ENCODE results near the gene BICDL2. TPM values are rescaled to one million over a fixed set of nuclear protein-coding genes. Genes with fewer than 3 reads are reported as not detected.

BICDL2 gene
- total and polyA plus RNA-seq, 4 experiments from 2014 or later = not detected

DNA sequence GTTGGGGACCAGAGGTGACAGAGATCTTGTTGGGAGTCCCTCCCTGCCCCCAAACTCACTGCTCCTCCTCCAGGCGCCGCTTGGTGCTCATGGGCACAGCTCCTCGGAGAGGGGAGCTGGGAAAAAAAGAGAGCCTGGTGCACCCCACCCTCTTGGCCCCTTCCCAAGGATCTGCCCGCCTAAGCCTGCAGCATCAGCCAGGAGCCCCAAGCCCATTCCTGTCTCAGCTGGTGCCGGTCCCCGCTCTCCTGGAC lies 13.4 kb downstream of the BICDL2 start:
- CTCF ChIA-PET (ENCODE audit: partially characterized antibody) = interaction anchor here (0.9 to 18.6 kb wide), 7 partner anchors 8 to 148 kb away, joined by 3 to 444 read pairs (median 4); partner anchors contain the start of gene CLDN9
- Histone ChIP-seq H3K9me3 (ENCODE audit: control insufficient read depth in 1 of 2, low read length in 2 of 2) (no peaks in the 10 kb centered on the region), H3K4me1 (ENCODE audit: insufficient read depth, low read length) (peaks cover 50% of the 10 kb centered on the region), H3K4me3 (ENCODE audit: low read length in 2 of 2) (peak overlapping the region; percentile 38 to 85), H3K27ac (ENCODE audit: low read depth, low read length) (peak overlapping the region; percentile 90), H3K36me3 (ENCODE audit: insufficient read depth, low read length) (peaks cover 20% of the 10 kb centered on the region), H3K27me3 (ENCODE audit: insufficient read depth, low read length) (no peaks in the 10 kb centered on the region)
- POLR2A ChIA-PET (ENCODE audit: partially characterized antibody) = interaction anchor here (0.6 to 5.9 kb wide), 9 partner anchors 7 to 127 kb away, joined by 3 to 89 read pairs (median 7); partner anchors contain the start of genes MMP25, PKMYT1 and ZNF213
- peaks cover 21 to 68% (median 44%) of the 10 kb centered on the region in 4 donors for H3K4me1 Mint-ChIP-seq
- peaks cover 3 to 22% of the 10 kb centered on the region in 2 donors for H3K36me3 Mint-ChIP-seq
- H3K4me3 Mint-ChIP-seq = peak overlapping the region; percentile 87 to 97 (median 93)
- H3K27me3 Mint-ChIP-seq = peaks cover 0 to 2% of the 10 kb centered on the region in 2 donors
- no peaks in the 10 kb centered on the region for H3K9me3 Mint-ChIP-seq
- H3K27ac Mint-ChIP-seq = peak overlapping the region; percentile 92 to 99 (median 98)
- no peak for DNase-seq
- intact Hi-C loops (cut with micrococcal nuclease) = loop anchor here (10.0 kb wide), 1 partner anchor 119 kb away; no protein-coding TSS in a partner anchor

DNA sequence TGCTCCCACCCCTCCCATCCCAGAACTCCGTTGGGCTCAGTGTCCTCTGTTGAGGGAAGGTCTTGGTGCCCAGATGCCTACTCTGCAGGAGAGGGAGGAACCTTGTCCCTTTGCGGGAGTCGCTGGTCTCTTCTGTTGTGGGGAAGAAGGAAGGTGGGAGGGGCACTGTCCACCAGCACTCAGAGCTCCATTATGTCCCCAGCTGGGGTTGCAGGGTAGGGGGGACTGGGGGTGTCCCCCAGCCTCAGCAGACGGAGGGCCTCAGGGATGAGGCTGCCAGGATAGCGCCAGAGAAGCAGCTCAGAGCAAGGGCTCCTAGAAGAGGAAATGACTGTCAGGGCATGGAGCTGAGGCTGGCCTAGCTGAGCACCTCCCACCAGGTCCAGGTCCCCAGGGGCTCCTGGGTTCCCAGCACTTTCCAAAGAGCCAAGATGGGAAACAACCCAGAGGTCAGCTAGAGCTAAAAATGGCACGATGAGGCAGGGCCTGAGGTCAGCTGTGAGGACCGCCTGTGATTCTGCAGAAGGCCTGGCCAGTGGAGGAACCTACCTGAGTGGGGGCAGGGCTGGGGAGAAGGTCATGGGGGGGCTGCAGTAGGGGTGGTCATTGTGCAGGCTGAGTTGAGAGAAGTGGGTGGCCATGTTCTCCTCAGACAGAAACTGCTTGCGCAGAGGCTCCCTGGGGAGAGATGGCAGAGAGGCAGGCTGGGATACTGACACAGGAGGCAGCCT lies 13.9 kb downstream of the BICDL2 start:
- Histone ChIP-seq H3K36me3 (ENCODE audit: insufficient read depth, low read length) (peaks cover 20% of the 10 kb centered on the region), H3K4me1 (ENCODE audit: insufficient read depth, low read length) (peaks cover 52% of the 10 kb centered on the region), H3K27ac (ENCODE audit: low read depth, low read length) (peak overlapping the region; percentile 90), H3K4me3 (ENCODE audit: low read length in 2 of 2) (peak overlapping the region in 1 of 2 donors; percentile 85), H3K27me3 (ENCODE audit: insufficient read depth, low read length) (no peaks in the 10 kb centered on the region), H3K9me3 (ENCODE audit: control insufficient read depth in 1 of 2, low read length in 2 of 2) (no peaks in the 10 kb centered on the region)
- no peaks in the 10 kb centered on the region for H3K9me3 Mint-ChIP-seq
- ChIA-PET CTCF (ENCODE audit: partially characterized antibody) (interaction anchor here (1.3 to 18.6 kb wide), 6 partner anchors 8 to 149 kb away, joined by 3 to 444 read pairs (median 13); partner anchors contain the start of gene CLDN9), POLR2A (ENCODE audit: partially characterized antibody) (interaction anchor here (0.6 to 5.9 kb wide), 11 partner anchors 8 to 136 kb away, joined by 3 to 89 read pairs (median 6); partner anchors contain the start of genes MMP25, PKMYT1 and ZNF213)
- H3K27me3 Mint-ChIP-seq = peaks cover 0 to 2% of the 10 kb centered on the region in 2 donors
- H3K4me3 Mint-ChIP-seq = peak overlapping the region; percentile 87 to 97 (median 93)
- peaks cover 19 to 66% (median 43%) of the 10 kb centered on the region in 4 donors for H3K4me1 Mint-ChIP-seq
- intact Hi-C loops (cut with micrococcal nuclease) = loop anchor here (10.0 kb wide), 1 partner anchor 118 kb away; no protein-coding TSS in a partner anchor
- H3K27ac Mint-ChIP-seq = peak overlapping the region; percentile 85 to 99 (median 92)
- DNase-seq = peak in 1 of 5 donors; percentile 60
- H3K36me3 Mint-ChIP-seq = peaks cover 3 to 22% of the 10 kb centered on the region in 2 donors

DNA sequence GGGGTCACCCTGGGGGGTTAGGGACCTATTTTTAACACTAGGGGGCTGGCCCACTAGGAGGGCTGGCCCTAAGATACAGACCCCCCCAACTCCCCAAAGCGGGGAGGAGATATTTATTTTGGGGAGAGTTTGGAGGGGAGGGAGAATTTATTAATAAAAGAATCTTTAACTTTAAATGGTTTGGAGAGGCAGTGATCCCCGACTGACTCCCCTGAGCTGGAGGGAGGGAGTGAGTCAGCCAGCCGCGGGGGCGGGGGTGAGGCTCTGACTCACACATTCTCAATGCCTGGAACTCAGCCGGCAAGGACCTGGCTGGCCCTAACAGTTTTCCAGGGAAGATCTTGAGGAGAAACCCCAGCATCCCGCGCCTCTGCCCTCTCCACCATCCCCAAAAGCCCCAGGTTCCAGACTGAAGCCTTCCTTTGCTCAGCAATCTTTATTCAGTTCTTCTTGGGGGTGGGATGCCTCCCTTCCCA lies 14.5 kb downstream of the BICDL2 start:
- Mint-ChIP-seq H3K4me3 (peak overlapping the region; percentile 38 to 97 (median 90)), H3K9me3 (no peaks in the 10 kb centered on the region), H3K27me3 (peaks cover 0 to 2% of the 10 kb centered on the region in 2 donors), H3K36me3 (peaks cover 3 to 20% of the 10 kb centered on the region in 2 donors), H3K27ac (peak overlapping the region; percentile 87 to 99 (median 89)), H3K4me1 (peaks cover 19 to 66% (median 41%) of the 10 kb centered on the region in 4 donors)
- peaks cover 18% of the 10 kb centered on the region for H3K36me3 ChIP-seq (ENCODE audit: insufficient read depth, low read length)
- H3K9me3 ChIP-seq (ENCODE audit: control insufficient read depth in 1 of 2, low read length in 2 of 2) = no peaks in the 10 kb centered on the region
- CTCF ChIA-PET (ENCODE audit: partially characterized antibody) = interaction anchor here (1.3 to 18.6 kb wide), 6 partner anchors 9 to 149 kb away, joined by 3 to 444 read pairs (median 13); partner anchors contain the start of gene CLDN9
- peak overlapping the region; percentile 90 for H3K27ac ChIP-seq (ENCODE audit: low read depth, low read length)
- H3K4me3 ChIP-seq (ENCODE audit: low read length in 2 of 2) = peak overlapping the region in 1 of 2 donors; percentile 3
- peaks cover 51% of the 10 kb centered on the region for H3K4me1 ChIP-seq (ENCODE audit: insufficient read depth, low read length)
- no peaks in the 10 kb centered on the region for H3K27me3 ChIP-seq (ENCODE audit: insufficient read depth, low read length)
- intact Hi-C loops (cut with micrococcal nuclease) = loop anchor here (10.0 kb wide), 1 partner anchor 117 kb away; no protein-coding TSS in a partner anchor
- DNase-seq = peak; percentile 39 to 93 (median 47)
- POLR2A ChIA-PET (ENCODE audit: partially characterized antibody) = interaction anchor here (0.5 to 5.9 kb wide), 9 partner anchors 8 to 136 kb away, joined by 3 to 89 read pairs (median 3); no protein-coding TSS in a partner anchor

DNA sequence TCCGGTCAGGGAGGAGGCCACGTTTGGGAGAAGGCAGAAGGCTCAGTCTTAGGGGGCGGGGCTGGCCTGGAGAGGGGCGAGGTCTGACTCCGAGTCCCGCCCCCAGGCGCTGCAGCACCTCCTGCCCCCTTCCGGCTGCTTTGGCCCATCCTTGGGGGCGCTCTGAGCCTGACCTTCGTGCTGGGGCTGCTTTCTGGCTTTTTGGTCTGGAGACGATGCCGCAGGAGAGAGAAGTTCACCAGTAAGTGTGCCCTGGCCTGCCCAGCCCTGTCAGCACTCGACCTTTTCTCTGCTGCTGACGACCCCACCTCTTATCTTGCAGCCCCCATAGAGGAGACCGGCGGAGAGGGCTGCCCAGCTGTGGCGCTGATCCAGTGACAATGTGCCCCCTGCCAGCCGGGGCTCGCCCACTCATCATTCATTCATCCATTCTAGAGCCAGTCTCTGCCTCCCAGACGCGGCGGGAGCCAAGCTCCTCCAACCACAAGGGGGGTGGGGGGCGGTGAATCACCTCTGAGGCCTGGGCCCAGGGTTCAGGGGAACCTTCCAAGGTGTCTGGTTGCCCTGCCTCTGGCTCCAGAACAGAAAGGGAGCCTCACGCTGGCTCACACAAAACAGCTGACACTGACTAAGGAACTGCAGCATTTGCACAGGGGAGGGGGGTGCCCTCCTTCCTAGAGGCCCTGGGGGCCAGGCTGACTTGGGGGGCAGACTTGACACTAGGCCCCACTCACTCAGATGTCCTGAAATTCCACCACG lies 15.1 kb downstream of the BICDL2 start:
- ChIA-PET CTCF (ENCODE audit: partially characterized antibody) (interaction anchor here (1.5 to 18.6 kb wide), 6 partner anchors 9 to 150 kb away, joined by 3 to 444 read pairs (median 13); partner anchors contain the start of gene CLDN9), POLR2A (ENCODE audit: partially characterized antibody) (interaction anchor here (0.5 to 5.9 kb wide), 17 partner anchors 9 to 244 kb away, joined by 3 to 89 read pairs (median 3); partner anchors contain the start of gene ZNF213)
- DNase-seq = peak; percentile 54 to 94 (median 62)

DNA sequence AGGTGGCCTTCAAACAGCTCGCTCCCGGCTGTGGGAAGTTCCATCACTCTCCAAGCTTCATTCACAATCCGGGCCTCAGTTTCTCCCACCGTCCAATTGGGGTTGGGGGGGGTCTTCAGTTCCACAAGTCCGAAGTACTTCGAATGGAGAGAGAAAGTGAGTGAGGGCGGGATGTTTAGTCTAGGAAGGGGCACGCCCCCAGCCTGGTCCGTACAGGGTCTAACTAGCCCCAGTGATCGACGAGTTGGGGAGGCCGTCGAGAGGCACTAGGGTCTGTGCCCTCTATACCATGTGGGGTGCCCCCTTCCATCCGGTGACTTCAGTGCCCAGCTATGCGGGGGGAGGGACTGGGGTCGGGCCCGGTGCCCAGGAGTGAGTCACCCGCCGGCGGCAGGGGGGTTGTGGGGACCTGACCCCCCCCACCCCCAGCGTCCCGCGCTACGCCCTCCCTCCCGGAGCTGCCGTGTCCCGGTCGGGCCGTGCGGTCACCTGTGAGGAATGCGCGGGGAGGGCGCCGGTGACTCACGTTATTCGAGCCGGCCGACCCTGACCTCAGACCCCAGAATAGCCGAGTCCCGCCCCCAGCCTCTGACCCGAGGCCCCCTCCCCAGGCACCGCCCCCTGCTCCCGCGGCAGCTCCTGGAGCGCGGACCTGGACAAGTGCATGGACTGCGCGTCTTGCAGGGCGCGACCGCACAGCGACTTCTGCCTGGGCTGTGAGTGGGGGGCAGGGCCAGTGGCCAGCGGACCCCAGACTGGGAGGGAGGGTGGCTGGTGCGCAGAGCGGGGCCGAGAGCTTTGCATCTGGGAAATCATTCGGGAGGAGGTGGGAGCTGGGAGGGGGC lies 15.9 kb downstream of the BICDL2 start:
- peaks cover 3 to 12% of the 10 kb centered on the region in 2 donors for H3K36me3 Mint-ChIP-seq
- peak overlapping the region; percentile 80 to 99 (median 89) for H3K27ac Mint-ChIP-seq
- peaks cover 0 to 2% of the 10 kb centered on the region in 2 donors for H3K27me3 Mint-ChIP-seq
- peak overlapping the region; percentile 84 to 97 (median 86) for H3K4me3 Mint-ChIP-seq
- intact Hi-C loops (cut with micrococcal nuclease) = loop anchor here (1.0 to 10.0 kb wide), 3 partner anchors 7 to 116 kb away; no protein-coding TSS in a partner anchor
- H3K27ac ChIP-seq (ENCODE audit: low read depth, low read length) = peak overlapping the region; percentile 90
- ChIA-PET CTCF (ENCODE audit: partially characterized antibody) (interaction anchor here (1.8 to 18.6 kb wide), 5 partner anchors 7 to 109 kb away, joined by 4 to 444 read pairs (median 22); partner anchors contain the start of gene CLDN9), POLR2A (ENCODE audit: partially characterized antibody) (interaction anchor here (0.8 to 5.9 kb wide), 19 partner anchors 10 to 149 kb away, joined by 3 to 89 read pairs (median 3); partner anchors contain the start of gene ZNF213)
- H3K9me3 Mint-ChIP-seq = no peaks in the 10 kb centered on the region
- DNase-seq = peak in 4 of 5 donors; percentile 31 to 90 (median 44)
- no peaks in the 10 kb centered on the region for H3K9me3 ChIP-seq (ENCODE audit: control insufficient read depth in 1 of 2, low read length in 2 of 2)
- H3K36me3 ChIP-seq (ENCODE audit: insufficient read depth, low read length) = peaks cover 4% of the 10 kb centered on the region
- peaks cover 51% of the 10 kb centered on the region for H3K4me1 ChIP-seq (ENCODE audit: insufficient read depth, low read length)
- no peaks in the 10 kb centered on the region for H3K27me3 ChIP-seq (ENCODE audit: insufficient read depth, low read length)
- H3K4me1 Mint-ChIP-seq = peaks cover 19 to 60% (median 39%) of the 10 kb centered on the region in 4 donors
- H3K4me3 ChIP-seq (ENCODE audit: low read length in 2 of 2) = peak overlapping the region; percentile 30 to 59

More for the DNA sequence above, 15.1 kb downstream of the BICDL2 start:
- Histone ChIP-seq H3K36me3 (ENCODE audit: insufficient read depth, low read length) (peaks cover 12% of the 10 kb centered on the region), H3K9me3 (ENCODE audit: control insufficient read depth in 1 of 2, low read length in 2 of 2) (no peaks in the 10 kb centered on the region), H3K4me3 (ENCODE audit: low read length in 2 of 2) (peak overlapping the region in 1 of 2 donors; percentile 59), H3K27me3 (ENCODE audit: insufficient read depth, low read length) (no peaks in the 10 kb centered on the region), H3K27ac (ENCODE audit: low read depth, low read length) (peak overlapping the region; percentile 90), H3K4me1 (ENCODE audit: insufficient read depth, low read length) (peaks cover 51% of the 10 kb centered on the region)
- peak overlapping the region; percentile 79 to 97 (median 86) for H3K4me3 Mint-ChIP-seq
- peaks cover 19 to 65% (median 41%) of the 10 kb centered on the region in 4 donors for H3K4me1 Mint-ChIP-seq
- peaks cover 0 to 2% of the 10 kb centered on the region in 2 donors for H3K27me3 Mint-ChIP-seq
- peak overlapping the region; percentile 85 to 99 (median 89) for H3K27ac Mint-ChIP-seq
- H3K36me3 Mint-ChIP-seq = peaks cover 3 to 19% of the 10 kb centered on the region in 2 donors
- H3K9me3 Mint-ChIP-seq = no peaks in the 10 kb centered on the region
- intact Hi-C loops (cut with micrococcal nuclease) = loop anchor here (2.0 to 10.0 kb wide), 2 partner anchors 19 to 117 kb away; no protein-coding TSS in a partner anchor
